ENCODE results near the gene LBHD2. TPM values are rescaled to one million over a fixed set of nuclear protein-coding genes. Genes with fewer than 3 reads are reported as not detected.

LBHD2 gene
- total and polyA plus RNA-seq, 8 donors, result not detected

- Histone ChIP-seq H3K4me1 (peaks cover 61 to 70% (median 64%) of the 10 kb centered on the region in 4 donors), H3K9me3 (no peaks in the 10 kb centered on the region), H3K27me3 (peaks cover 0 to 33% (median 22%) of the 10 kb centered on the region in 3 donors), H3K4me3 (no peak overlapping the region), H3K36me3 (no peaks in the 10 kb centered on the region), H3K27ac (no peak overlapping the region)
- TF ChIP-seq POLR2A (IDR thresholded peaks at IDR 0.05), result no peak
- TF ChIP-seq CTCF (IDR thresholded peaks at IDR 0.05), result no peak
- no peak for TF ChIP-seq POLR2AphosphoS5 (IDR thresholded peaks at IDR 0.05)
- no peak for TF ChIP-seq EP300 (IDR thresholded peaks at IDR 0.05)
- intact Hi-C loops (cut with DNase I; ENCODE audit: low total_unique reads), result loop anchor here (10.0 kb wide), 1 partner anchor 187 kb away; no protein-coding TSS in a partner anchor
- no peak for DNase-seq
- WGBS, 5 donors, result 88 to 96% (median 93%) methylated on average over 5 to 23 of the region's 23 CpGs
Observed at GRCh38 chr14:103107455-103107854, 23.4 kb downstream of the LBHD2 start.

GRCh38 chr14:103107941-103108748 is 24.1 kb downstream of the LBHD2 start:
- intact Hi-C loops (cut with DNase I; ENCODE audit: low total_unique reads), result loop anchor here (10.0 kb wide), 1 partner anchor 187 kb away; no protein-coding TSS in a partner anchor

GRCh38 chr14:103108749-103109207 is 24.8 kb downstream of the LBHD2 start:
- no peak overlapping the region for H3K4me3 ChIP-seq
- no peaks in the 10 kb centered on the region for H3K36me3 ChIP-seq
- peaks cover 55 to 69% (median 57%) of the 10 kb centered on the region in 4 donors for H3K4me1 ChIP-seq
- no peaks in the 10 kb centered on the region for H3K9me3 ChIP-seq
- no peak for TF ChIP-seq CTCF (IDR thresholded peaks at IDR 0.05)
- TF ChIP-seq EP300 (IDR thresholded peaks at IDR 0.05), result no peak
- no peak for TF ChIP-seq POLR2AphosphoS5 (IDR thresholded peaks at IDR 0.05)
- no peak for TF ChIP-seq POLR2A (IDR thresholded peaks at IDR 0.05)
- no peak for DNase-seq
- WGBS, 5 donors, result 38 to 70% (median 57%) methylated on average over 4 to 9 of the region's 9 CpGs
- peaks cover 0 to 19% (median 10%) of the 10 kb centered on the region in 3 donors for H3K27me3 ChIP-seq
- intact Hi-C loops (cut with DNase I; ENCODE audit: low total_unique reads), result loop anchor here (10.0 kb wide), 1 partner anchor 186 kb away; no protein-coding TSS in a partner anchor
- H3K27ac ChIP-seq, result peak overlapping the region in 4 of 5 donors; percentile 28 to 47 (median 38)

More at GRCh38 chr14:103107941-103108748, 24.1 kb downstream of the LBHD2 start:
- WGBS, 5 donors, result 85 to 94% (median 92%) methylated on average over 14 to 28 of the region's 28 CpGs
- H3K4me3 ChIP-seq, result no peak overlapping the region
- DNase-seq, result no peak
- H3K27ac ChIP-seq, result peak overlapping the region in 4 of 5 donors; percentile 28 to 47 (median 38)
- H3K27me3 ChIP-seq, result peaks cover 0 to 26% (median 16%) of the 10 kb centered on the region in 3 donors
- no peaks in the 10 kb centered on the region for H3K9me3 ChIP-seq
- TF ChIP-seq POLR2A (IDR thresholded peaks at IDR 0.05) (no peak), CTCF (IDR thresholded peaks at IDR 0.05) (no peak), EP300 (IDR thresholded peaks at IDR 0.05) (no peak), POLR2AphosphoS5 (IDR thresholded peaks at IDR 0.05) (no peak)
- peaks cover 60 to 70% (median 61%) of the 10 kb centered on the region in 4 donors for H3K4me1 ChIP-seq
- no peaks in the 10 kb centered on the region for H3K36me3 ChIP-seq

GRCh38 chr14:103109535-103110441 is 25.8 kb downstream of the LBHD2 start:
- Histone ChIP-seq H3K9me3 (no peaks in the 10 kb centered on the region), H3K36me3 (no peaks in the 10 kb centered on the region), H3K4me3 (no peak overlapping the region), H3K4me1 (peaks cover 47 to 69% (median 55%) of the 10 kb centered on the region in 4 donors), H3K27me3 (peaks cover 0 to 9% (median 0%) of the 10 kb centered on the region in 3 donors), H3K27ac (peak overlapping the region; percentile 65 to 80 (median 78))
- 47 to 62% (median 55%) methylated on average over 20 to 32 of the region's 32 CpGs for whole genome bisulfite sequencing, 5 donors
- peak in 1 of 2 donors; percentile 67 for DNase-seq
- intact Hi-C loops (cut with DNase I; ENCODE audit: low total_unique reads), result loop anchor here (10.0 kb wide), 1 partner anchor 185 kb away; no protein-coding TSS in a partner anchor
- TF ChIP-seq POLR2AphosphoS5 (IDR thresholded peaks at IDR 0.05), result no peak
- TF ChIP-seq CTCF (IDR thresholded peaks at IDR 0.05), result no peak
